OCI-LY3 (cell line): Measurements from ENCODE around the gene CLMP.

ENCODE experiments used
- CTCF ChIP-seq: fragments of 200-600, 300-600 bp; sonication (generic); IDR thresholded peaks from 2 replicates; pipeline ENCODE4 v1.5.1; 2014; ENCODE audit warnings: antibody characterized with exemption, low read length, low read depth
- EZH2phosphoT487 ChIP-seq: fragments of 200-600 bp; shearing (Covaris generic); IDR thresholded peaks from 2 replicates; pipeline ENCODE4 v1.6.1; 2018; ENCODE audit warnings: antibody characterized with exemption, mixed run types, low read depth

- no peak for TF ChIP-seq CTCF
- no peak for TF ChIP-seq EZH2phosphoT487
These were observed 47.0 kb upstream of the CLMP start for GRCh38 chr11:123241874-123242543.
